ENCODE measurements around the gene BCL7C. TPM values are rescaled to one million over a fixed set of nuclear protein-coding genes. Genes with fewer than 3 reads are reported as not detected.

Gene BCL7C
- total and polyA plus RNA-seq, 8 donors, result 12.2 to 58.2 (median 30.6) TPM

DNA sequence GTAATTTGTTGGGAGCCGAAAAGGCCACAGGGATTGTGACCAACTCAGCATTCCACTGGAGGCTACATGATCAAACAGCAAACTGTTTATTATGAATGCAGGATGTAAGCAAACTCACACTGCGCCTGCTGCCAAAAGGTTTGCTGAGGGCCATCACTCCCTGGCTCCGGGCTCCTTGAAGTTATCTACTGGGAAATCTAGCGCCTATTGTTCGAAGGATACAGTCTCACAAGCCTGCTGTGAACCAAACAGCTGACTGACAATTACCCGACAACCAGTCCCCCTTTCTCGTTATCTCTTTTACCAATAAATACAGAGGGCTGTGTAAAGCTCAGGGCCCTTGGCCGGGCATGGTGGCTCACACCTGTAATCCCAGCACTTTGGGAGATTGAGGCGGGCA lies 52.5 kb downstream of the BCL7C start:
- Histone ChIP-seq H3K4me1 (peaks cover 8 to 40% (median 27%) of the 10 kb centered on the region in 4 donors), H3K27ac (no peak overlapping the region), H3K9me3 (no peaks in the 10 kb centered on the region), H3K36me3 (no peaks in the 10 kb centered on the region), H3K27me3 (no peaks in the 10 kb centered on the region), H3K4me3 (no peak overlapping the region)
- DNase-seq, result no peak
- 91 to 95% (median 94%) methylated on average over 9 of the region's 9 CpGs for WGBS, 5 donors
- intact Hi-C loops (cut with DNase I; ENCODE audit: low total_unique reads), result loop anchor here (10.0 kb wide), 2 partner anchors 53 to 57 kb away; partner anchors contain the start of genes BCL7C, CTF1 and ZNF629
- TF ChIP-seq POLR2AphosphoS5 (IDR thresholded peaks at IDR 0.05), result no peak
- no peak for TF ChIP-seq EP300 (IDR thresholded peaks at IDR 0.05)
- TF ChIP-seq CTCF (IDR thresholded peaks at IDR 0.05), result no peak
- TF ChIP-seq POLR2A (IDR thresholded peaks at IDR 0.05), result no peak

GRCh38 chr16:30840611-30841010 lies 53.3 kb downstream of the BCL7C start:
- Histone ChIP-seq H3K27ac (peak overlapping the region in 3 of 5 donors; percentile 29 to 73 (median 69)), H3K4me3 (no peak overlapping the region), H3K9me3 (no peaks in the 10 kb centered on the region), H3K27me3 (no peaks in the 10 kb centered on the region), H3K4me1 (peaks cover 8 to 38% (median 26%) of the 10 kb centered on the region in 4 donors), H3K36me3 (no peaks in the 10 kb centered on the region)
- no peak for DNase-seq
- TF ChIP-seq POLR2AphosphoS5 (IDR thresholded peaks at IDR 0.05) (no peak), POLR2A (IDR thresholded peaks at IDR 0.05) (no peak)
- intact Hi-C loops (cut with DNase I; ENCODE audit: low total_unique reads), result loop anchor here (10.0 kb wide), 2 partner anchors 54 to 56 kb away; partner anchors contain the start of genes BCL7C, CTF1 and ZNF629
- WGBS, 5 donors, result 87 to 91% (median 88%) methylated on average over 5 of the region's 5 CpGs

DNA sequence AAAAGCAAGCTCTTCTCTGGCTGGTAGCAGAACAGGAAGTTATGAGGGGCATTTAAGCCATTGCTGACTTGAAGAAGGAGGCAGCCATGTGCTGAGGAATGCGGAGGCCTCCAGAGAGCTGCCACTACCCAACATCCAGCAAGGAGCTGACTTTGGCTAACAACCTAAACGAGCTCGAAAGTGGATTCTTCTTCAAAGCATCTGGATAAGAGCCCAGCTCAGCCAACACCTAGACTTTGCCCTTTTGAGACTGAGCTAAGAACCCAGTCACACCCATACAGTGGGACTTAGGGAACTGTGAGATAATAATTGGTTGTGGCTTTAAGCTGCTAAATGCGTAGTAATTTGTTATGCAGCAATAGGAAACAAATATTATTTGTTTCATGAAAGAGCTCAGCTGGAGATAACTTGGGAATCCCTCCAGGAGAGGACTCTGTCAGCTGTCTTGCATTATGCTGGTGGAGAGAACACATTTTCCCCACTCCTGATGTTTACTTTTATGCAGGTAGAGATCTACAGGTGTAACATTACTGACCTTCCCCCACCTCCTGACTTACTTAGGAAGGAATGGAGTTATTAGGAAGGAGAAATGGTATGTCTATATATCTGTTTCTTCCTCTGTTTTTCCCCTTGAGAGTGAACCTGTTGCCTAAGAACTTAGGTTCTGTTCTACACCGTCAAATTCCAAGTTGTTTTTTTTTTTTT lies 54.2 kb downstream of the BCL7C start:
- no peaks in the 10 kb centered on the region for H3K9me3 ChIP-seq
- peak overlapping the region; percentile 45 to 73 (median 63) for H3K27ac ChIP-seq
- TF ChIP-seq POLR2A (IDR thresholded peaks at IDR 0.05), result no peak
- peak in 1 of 3 donors; percentile 31 for TF ChIP-seq POLR2AphosphoS5 (IDR thresholded peaks at IDR 0.05)
- no peak for TF ChIP-seq CTCF (IDR thresholded peaks at IDR 0.05)
- TF ChIP-seq EP300 (IDR thresholded peaks at IDR 0.05), result no peak
- H3K36me3 ChIP-seq, result peaks cover 0 to 3% (median 0%) of the 10 kb centered on the region in 4 donors
- intact Hi-C loops (cut with DNase I; ENCODE audit: low total_unique reads), result loop anchor here (10.0 kb wide), 2 partner anchors 55 kb away; partner anchors contain the start of genes BCL7C, CTF1 and ZNF629
- H3K4me1 ChIP-seq, result peaks cover 0 to 29% (median 17%) of the 10 kb centered on the region in 4 donors
- DNase-seq, result peak; percentile 50 to 72
- 34 to 50% (median 45%) methylated on average over 5 of the region's 5 CpGs for WGBS, 5 donors
- no peaks in the 10 kb centered on the region for H3K27me3 ChIP-seq
- no peak overlapping the region for H3K4me3 ChIP-seq

- Histone ChIP-seq H3K9me3 (no peaks in the 10 kb centered on the region), H3K27me3 (no peaks in the 10 kb centered on the region), H3K4me3 (no peak overlapping the region), H3K27ac (peak overlapping the region; percentile 45 to 73 (median 63)), H3K36me3 (peaks cover 0 to 10% (median 5%) of the 10 kb centered on the region in 4 donors), H3K4me1 (peaks cover 0 to 24% (median 13%) of the 10 kb centered on the region in 4 donors)
- 44 to 55% (median 51%) methylated on average over 3 of the region's 3 CpGs for WGBS, 5 donors
- no peak for DNase-seq
- intact Hi-C loops (cut with DNase I; ENCODE audit: low total_unique reads), result no loop called here
- TF ChIP-seq POLR2A (IDR thresholded peaks at IDR 0.05) (no peak), CTCF (IDR thresholded peaks at IDR 0.05) (no peak), EP300 (IDR thresholded peaks at IDR 0.05) (no peak), POLR2AphosphoS5 (IDR thresholded peaks at IDR 0.05) (no peak)
Measured at GRCh38 chr16:30838876-30839471, 54.9 kb downstream of the BCL7C start.

Measured in stomach (tissue), 9 donors.